HCT116 (cell line): ENCODE measurements around the gene NFIA. TPM values are rescaled to one million over a fixed set of nuclear protein-coding genes. Genes with fewer than 3 reads are reported as not detected.

Experiments used
- ATAC-seq: fragments of 200-7000 bp; cut with Tn5 transposase; 2 replicates; pipeline ENCODE4 v1.9.1; 2020; ENCODE audit warnings: mild to moderate bottlenecking, moderate library complexity
- BruUV-seq: library from RNA; stranded (reverse); fragments of 400-500 nt; replicated peaks from 2 replicates; lab custom pipeline; 2021; lab: Mats Ljungman, UMichigan
- CTCF ChIA-PET: fragments of 300-600 bp; sonication (Branson Sonifier 250); formaldehyde crosslinking; loops from one replicate; lab custom pipeline; 2021; ENCODE audit warnings: antibody characterized with exemption; lab: Charles Lee
- POLR2A ChIA-PET: fragments of 300-600, 350-600 bp; sonication (Branson Sonifier 250); formaldehyde crosslinking; loops from one replicate; lab custom pipeline; 2021; ENCODE audit warnings: antibody characterized with exemption; lab: Charles Lee
- RAD21 ChIA-PET, 2 experiments: fragments of 300-600 bp; sonication (Branson Sonifier 250); formaldehyde crosslinking; loops; one replicate each; lab custom pipeline; 2023; ENCODE audit warnings: low total read pairs in 2 of 2; ENCODE audit not compliant: uncharacterized antibody in 2 of 2, unreplicated experiment in 2 of 2, low non-redundant PET in 1 of 2; lab: Charles Lee
- DNase-seq: peaks from one replicate; pipeline ENCODE4 v3.0.0-alpha.2; 2010; ENCODE audit warnings: low read depth, low spot score
- H2AFZ ChIP-seq: fragments of 200-600 bp; shearing (Covaris generic), sonication (generic); 2 replicates; pipeline ENCODE4 v1.6.1; 2017; ENCODE audit warnings: low read depth, mixed run types, mixed read lengths, antibody characterized with exemption, low read length; ENCODE audit not compliant: poor library complexity, severe bottlenecking
- H3K27ac ChIP-seq: 2 replicates; pipeline ENCODE4 v1.5.1; 2012; ENCODE audit warnings: low read depth, low read length
- H3K27me3 ChIP-seq: fragments of 200-600 bp; sonication (generic); 2 replicates; pipeline ENCODE4 v1.6.1; 2016; ENCODE audit warnings: mixed run types, low read length, mixed read lengths; ENCODE audit not compliant: insufficient read depth
- H3K36me3 ChIP-seq, 2 experiments: fragments of 200-500 bp in 1 of 2; fragments of 200-600 bp in 1 of 2; sonication (Bioruptor generic) in 1 of 2; sonication (generic) in 1 of 2; 2 replicates each; pipeline versions ENCODE4 v1.5.1 to v1.6.1; 2014 to 2016; ENCODE audit warnings: low read length in 2 of 2, inconsistent platforms in 1 of 2, mixed read lengths in 1 of 2, mixed run types in 1 of 2; ENCODE audit not compliant: insufficient read depth in 2 of 2, control insufficient read depth in 1 of 2
- H3K4me1 ChIP-seq, 2 experiments: fragments of 200-600 bp in 1 of 2; sonication (generic) in 1 of 2; 2 replicates each; pipeline versions ENCODE4 v1.5.1 to v1.6.1; 2012 to 2017; ENCODE audit warnings: low read length in 2 of 2, inconsistent platforms in 1 of 2, mild to moderate bottlenecking in 1 of 2, mixed read lengths in 1 of 2, mixed run types in 1 of 2, moderate library complexity in 1 of 2; ENCODE audit not compliant: insufficient read depth in 2 of 2, control insufficient read depth in 1 of 2
- H3K4me2 ChIP-seq: fragments of 200-600 bp; sonication (generic); 2 replicates; pipeline ENCODE4 v1.6.1; 2017; ENCODE audit warnings: mixed run types, low read length, mixed read lengths
- H3K4me3 ChIP-seq, 2 experiments: fragments of 200-600 bp in 1 of 2; sonication (generic) in 1 of 2; replicated peaks in 1 of 2; 2 replicates each; pipeline ENCODE4 v1.5.1; 2011 to 2016; ENCODE audit warnings: low read length in 2 of 2, control low read depth in 1 of 2, low read depth in 1 of 2, mild to moderate bottlenecking in 1 of 2, mixed read lengths in 1 of 2, mixed run types in 1 of 2
- H3K79me2 ChIP-seq: fragments of 200-600 bp; sonication (generic); 2 replicates; pipeline ENCODE4 v1.6.1; 2017; ENCODE audit warnings: mild to moderate bottlenecking, mixed run types, low read length, moderate library complexity, mixed read lengths; ENCODE audit not compliant: insufficient read depth
- H3K9ac ChIP-seq: fragments of 200-600 bp; sonication (generic); 2 replicates; pipeline ENCODE4 v1.6.1; 2016; ENCODE audit warnings: low read length, mixed read lengths
- H3K9me2 ChIP-seq: fragments of 200-600 bp; sonication (generic), shearing (Covaris generic); 2 replicates; pipeline ENCODE4 v1.6.1; 2017; ENCODE audit warnings: mixed run types, mild to moderate bottlenecking, moderate library complexity; ENCODE audit not compliant: insufficient read depth
- H3K9me3 ChIP-seq, 2 experiments: fragments of 200-500 bp in 1 of 2; fragments of 200-600 bp in 1 of 2; sonication (Bioruptor generic) in 1 of 2; sonication (generic) in 1 of 2; 2 replicates each; pipeline ENCODE4 v1.6.1; 2014 to 2017; ENCODE audit warnings: low read length in 2 of 2, mixed read lengths in 2 of 2, inconsistent platforms in 1 of 2, low read depth in 1 of 2, mild to moderate bottlenecking in 1 of 2, mixed run types in 1 of 2, moderate library complexity in 1 of 2; ENCODE audit not compliant: control insufficient read depth in 1 of 2, insufficient read depth in 1 of 2
- H4K20me1 ChIP-seq: fragments of 200-600 bp; sonication (generic), shearing (Covaris generic); 2 replicates; pipeline ENCODE4 v1.6.1; 2017; ENCODE audit warnings: mixed run types, mild to moderate bottlenecking, moderate library complexity; ENCODE audit not compliant: insufficient read depth
- CBX3 ChIP-seq: IDR thresholded peaks from 2 replicates; pipeline ENCODE4 v1.6.1; 2012; ENCODE audit warnings: low read depth
- ELF1 ChIP-seq: IDR thresholded peaks from 2 replicates; pipeline ENCODE4 v1.6.1; 2012; ENCODE audit warnings: low read depth, borderline replicate concordance
- EZH2 ChIP-seq: fragments of 200-600 bp; sonication (generic); IDR thresholded peaks from 2 replicates; pipeline ENCODE4 v1.6.1; 2017; ENCODE audit warnings: antibody characterized with exemption, mixed run types
- EZH2phosphoT487 ChIP-seq: fragments of 200-600 bp; IDR thresholded peaks from 2 replicates; pipeline ENCODE4 v1.6.1; 2018; ENCODE audit warnings: antibody characterized with exemption, borderline replicate concordance
- FOSL1 ChIP-seq: IDR thresholded peaks from 2 replicates; pipeline ENCODE4 v1.6.1; 2012; ENCODE audit warnings: low read depth
- POLR2A ChIP-seq: IDR thresholded peaks from 2 replicates; pipeline ENCODE4 v1.7.0; 2011; ENCODE audit warnings: borderline replicate concordance; ENCODE audit not compliant: insufficient read depth, insufficient read length; ENCODE audit errors: extremely low read depth
- POLR2AphosphoS5 ChIP-seq: IDR thresholded peaks from 2 replicates; pipeline ENCODE4 v1.6.1; 2011; ENCODE audit warnings: mild to moderate bottlenecking, low read depth, low read length, moderate library complexity
- RAD21 ChIP-seq: IDR thresholded peaks from 2 replicates; pipeline ENCODE4 v1.6.1; 2012; ENCODE audit warnings: low read depth, mild to moderate bottlenecking
- SIN3A ChIP-seq: IDR thresholded peaks from 2 replicates; pipeline ENCODE4 v1.6.1; 2012; ENCODE audit warnings: low read depth
- YY1 ChIP-seq: IDR thresholded peaks from 2 replicates; pipeline ENCODE4 v1.6.1; 2011; ENCODE audit warnings: low read length, low read depth, moderate library complexity, mild to moderate bottlenecking; ENCODE audit not compliant: insufficient replicate concordance; ENCODE audit errors: extremely low read depth
- intact Hi-C: fragments of 100-400 bp; cut with micrococcal nuclease; formaldehyde crosslinking; loops from 2 replicates; pipeline ENCODE4 v1.10.0; 2022
- total RNA-seq: library from RNA; stranded (reverse); gene quantifications from one replicate; pipeline ENCODE4 v1.2.1, GENCODE V29; 2021; ENCODE audit not compliant: unreplicated experiment
- TF ChIP-seq, protein P1 (sequence below): IDR thresholded peaks from 2 replicates; pipeline ENCODE4 v1.6.1; 2011; ENCODE audit warnings: mild to moderate bottlenecking, low read length, moderate library complexity; ENCODE audit not compliant: insufficient replicate concordance; ENCODE audit errors: extremely low read depth
- TF ChIP-seq, protein P2 (sequence below): IDR thresholded peaks from 2 replicates; pipeline ENCODE4 v1.6.1; 2012
- TF ChIP-seq, protein P3 (sequence below): IDR thresholded peaks from 2 replicates; pipeline ENCODE4 v1.6.1; 2012; ENCODE audit warnings: low read depth

The NFIA gene
- total RNA-seq, 1 experiment from 2014 or later, result 17.2 TPM

DNA sequence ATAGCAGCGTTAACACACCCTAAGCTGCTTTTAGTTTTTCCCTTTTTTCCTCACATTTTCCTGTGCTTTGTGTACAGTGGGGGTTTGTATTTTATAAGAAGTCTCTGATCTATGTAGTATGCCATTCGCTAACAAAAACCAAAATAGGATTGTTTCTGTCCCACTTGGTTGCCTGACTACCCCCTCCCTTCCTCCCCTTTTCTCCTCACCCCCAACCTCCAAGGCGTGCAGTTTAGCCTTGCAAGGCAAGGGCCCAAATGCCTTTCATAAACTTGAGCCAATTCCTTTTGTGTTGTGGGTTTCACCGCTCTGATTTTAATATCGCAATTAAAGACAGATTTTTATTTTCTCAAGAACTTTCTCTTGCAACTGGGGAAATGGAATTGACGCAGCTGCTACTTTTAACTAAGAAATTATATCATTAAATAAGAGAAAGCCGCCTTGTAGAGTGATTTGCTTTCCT lies 365.6 kb downstream of the NFIA start:
- POLR2A ChIA-PET, result no interaction called here
- no peak overlapping the region for H2AFZ ChIP-seq
- no peaks in the 10 kb centered on the region for H3K27me3 ChIP-seq
- H3K9me2 ChIP-seq, result no peaks in the 10 kb centered on the region
- CTCF ChIA-PET, result no interaction called here
- H3K4me3 ChIP-seq, result no peak overlapping the region
- no peak overlapping the region for H3K27ac ChIP-seq
- BruUV-seq, result no TSS peak
- no peak for DNase-seq
- RAD21 ChIA-PET, result no interaction called here
- intact Hi-C loops, result no loop called here
- TF ChIP-seq EZH2phosphoT487 (no peak), RAD21 (no peak), CBX3 (no peak), POLR2AphosphoS5 (no peak), SIN3A (no peak), YY1 (no peak), POLR2A (no peak), EZH2 (no peak), FOSL1 (no peak), ELF1 (no peak)
- TF ChIP-seq, protein P1, sequence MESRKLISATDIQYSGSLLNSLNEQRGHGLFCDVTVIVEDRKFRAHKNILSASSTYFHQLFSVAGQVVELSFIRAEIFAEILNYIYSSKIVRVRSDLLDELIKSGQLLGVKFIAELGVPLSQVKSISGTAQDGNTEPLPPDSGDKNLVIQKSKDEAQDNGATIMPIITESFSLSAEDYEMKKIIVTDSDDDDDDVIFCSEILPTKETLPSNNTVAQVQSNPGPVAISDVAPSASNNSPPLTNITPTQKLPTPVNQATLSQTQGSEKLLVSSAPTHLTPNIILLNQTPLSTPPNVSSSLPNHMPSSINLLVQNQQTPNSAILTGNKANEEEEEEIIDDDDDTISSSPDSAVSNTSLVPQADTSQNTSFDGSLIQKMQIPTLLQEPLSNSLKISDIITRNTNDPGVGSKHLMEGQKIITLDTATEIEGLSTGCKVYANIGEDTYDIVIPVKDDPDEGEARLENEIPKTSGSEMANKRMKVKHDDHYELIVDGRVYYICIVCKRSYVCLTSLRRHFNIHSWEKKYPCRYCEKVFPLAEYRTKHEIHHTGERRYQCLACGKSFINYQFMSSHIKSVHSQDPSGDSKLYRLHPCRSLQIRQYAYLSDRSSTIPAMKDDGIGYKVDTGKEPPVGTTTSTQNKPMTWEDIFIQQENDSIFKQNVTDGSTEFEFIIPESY, result no peak
- TF ChIP-seq, protein P2, sequence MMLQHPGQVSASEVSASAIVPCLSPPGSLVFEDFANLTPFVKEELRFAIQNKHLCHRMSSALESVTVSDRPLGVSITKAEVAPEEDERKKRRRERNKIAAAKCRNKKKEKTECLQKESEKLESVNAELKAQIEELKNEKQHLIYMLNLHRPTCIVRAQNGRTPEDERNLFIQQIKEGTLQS, result no peak
- TF ChIP-seq, protein P3, sequence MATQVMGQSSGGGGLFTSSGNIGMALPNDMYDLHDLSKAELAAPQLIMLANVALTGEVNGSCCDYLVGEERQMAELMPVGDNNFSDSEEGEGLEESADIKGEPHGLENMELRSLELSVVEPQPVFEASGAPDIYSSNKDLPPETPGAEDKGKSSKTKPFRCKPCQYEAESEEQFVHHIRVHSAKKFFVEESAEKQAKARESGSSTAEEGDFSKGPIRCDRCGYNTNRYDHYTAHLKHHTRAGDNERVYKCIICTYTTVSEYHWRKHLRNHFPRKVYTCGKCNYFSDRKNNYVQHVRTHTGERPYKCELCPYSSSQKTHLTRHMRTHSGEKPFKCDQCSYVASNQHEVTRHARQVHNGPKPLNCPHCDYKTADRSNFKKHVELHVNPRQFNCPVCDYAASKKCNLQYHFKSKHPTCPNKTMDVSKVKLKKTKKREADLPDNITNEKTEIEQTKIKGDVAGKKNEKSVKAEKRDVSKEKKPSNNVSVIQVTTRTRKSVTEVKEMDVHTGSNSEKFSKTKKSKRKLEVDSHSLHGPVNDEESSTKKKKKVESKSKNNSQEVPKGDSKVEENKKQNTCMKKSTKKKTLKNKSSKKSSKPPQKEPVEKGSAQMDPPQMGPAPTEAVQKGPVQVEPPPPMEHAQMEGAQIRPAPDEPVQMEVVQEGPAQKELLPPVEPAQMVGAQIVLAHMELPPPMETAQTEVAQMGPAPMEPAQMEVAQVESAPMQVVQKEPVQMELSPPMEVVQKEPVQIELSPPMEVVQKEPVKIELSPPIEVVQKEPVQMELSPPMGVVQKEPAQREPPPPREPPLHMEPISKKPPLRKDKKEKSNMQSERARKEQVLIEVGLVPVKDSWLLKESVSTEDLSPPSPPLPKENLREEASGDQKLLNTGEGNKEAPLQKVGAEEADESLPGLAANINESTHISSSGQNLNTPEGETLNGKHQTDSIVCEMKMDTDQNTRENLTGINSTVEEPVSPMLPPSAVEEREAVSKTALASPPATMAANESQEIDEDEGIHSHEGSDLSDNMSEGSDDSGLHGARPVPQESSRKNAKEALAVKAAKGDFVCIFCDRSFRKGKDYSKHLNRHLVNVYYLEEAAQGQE, result no peak
- no peaks in the 10 kb centered on the region for H3K9me3 ChIP-seq
- no peaks in the 10 kb centered on the region for H4K20me1 ChIP-seq
- ATAC-seq, result no peak
- H3K4me1 ChIP-seq, result peaks cover 0 to 2% of the 10 kb centered on the region in 2 experiments; a peak in 1 of 4 replicates
- H3K4me2 ChIP-seq, result no peak overlapping the region
- no peaks in the 10 kb centered on the region for H3K36me3 ChIP-seq
- no peaks in the 10 kb centered on the region for H3K79me2 ChIP-seq
- no peak overlapping the region for H3K9ac ChIP-seq
